Measurements from ENCODE around the gene C15orf61.

GRCh38 chr15:67551207-67551743 is 30.3 kb downstream of the C15orf61 start:
- TF ChIP-seq CTCF (IDR thresholded peaks at IDR 0.05) (no peak), POLR2AphosphoS5 (IDR thresholded peaks at IDR 0.05) (no peak), POLR2A (IDR thresholded peaks at IDR 0.05) (no peak)
